GM19351 (cell line): Measurements from ENCODE around the gene NAV2.
A peak's percentile ranks its signal among the peaks of the same experiment; 100 is the strongest.
"Not testable (repeated sequence)": the region's sequence is repeated elsewhere in the genome, so short reads cannot be mapped to it uniquely, and the experiment has no call there.

Experiments used
- ATAC-seq: cut with Tn5 transposase; IDR thresholded peaks from one replicate; pipeline ENCODE4 v1.9.1; 2021; ENCODE audit warnings: mild to moderate bottlenecking, moderate library complexity; ENCODE audit not compliant: unreplicated experiment

The NAV2 gene

DNA sequence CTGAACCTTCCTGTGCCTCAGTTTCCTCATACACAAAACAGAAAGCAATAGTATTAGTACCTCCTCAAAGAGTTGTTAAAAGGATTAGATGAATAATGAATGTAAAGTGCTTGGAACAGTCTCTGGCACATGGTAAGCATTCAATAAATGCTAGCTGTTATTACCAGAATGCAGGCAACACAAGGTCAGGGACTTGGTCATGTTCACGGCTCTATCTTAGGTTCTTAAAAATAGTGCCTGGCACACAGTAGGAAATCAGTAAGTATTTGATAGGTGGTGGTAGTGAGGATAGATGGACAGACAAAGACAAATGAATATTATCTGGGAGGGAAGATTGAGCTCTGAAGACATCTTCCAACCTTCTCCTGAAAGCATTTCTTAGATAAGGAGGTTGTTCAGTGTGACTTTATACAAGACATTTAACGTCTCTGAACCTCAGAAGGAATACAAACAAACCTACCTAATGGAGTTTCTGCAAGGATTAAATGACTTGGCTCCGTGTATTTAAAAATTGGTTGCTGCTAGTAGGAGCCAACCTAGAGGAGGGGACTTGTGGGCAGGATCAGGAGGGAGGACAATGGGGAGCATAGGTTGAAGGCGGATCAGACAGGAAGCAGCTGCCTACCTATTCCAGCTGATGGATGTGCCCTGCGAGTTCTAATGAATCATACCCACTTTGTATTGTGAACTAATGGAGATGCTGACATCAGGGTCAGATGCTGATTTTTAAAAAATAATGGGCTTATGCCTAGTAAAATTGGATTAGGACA, 353.6 kb downstream of the NAV2 start:
- no peak for ATAC-seq

DNA sequence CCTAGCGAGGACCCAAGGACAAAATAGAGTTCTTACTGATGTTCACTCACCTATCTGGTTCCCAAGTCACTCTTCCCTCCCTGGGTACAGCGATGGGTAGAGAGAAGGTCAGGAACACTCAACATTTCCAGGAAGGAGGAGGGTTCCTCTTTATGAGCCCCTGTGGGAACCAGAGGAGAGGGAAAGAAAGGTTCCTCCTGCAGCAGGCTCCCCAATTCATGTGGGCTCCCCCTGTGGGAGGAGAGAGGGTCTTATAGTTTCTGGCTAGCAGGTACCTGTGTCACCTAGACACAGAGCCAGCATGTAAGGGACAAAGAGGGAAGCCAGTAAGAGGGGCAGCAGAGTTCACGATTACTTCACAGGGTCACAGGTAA, 354.1 kb downstream of the NAV2 start:
- ATAC-seq: no peak

DNA sequence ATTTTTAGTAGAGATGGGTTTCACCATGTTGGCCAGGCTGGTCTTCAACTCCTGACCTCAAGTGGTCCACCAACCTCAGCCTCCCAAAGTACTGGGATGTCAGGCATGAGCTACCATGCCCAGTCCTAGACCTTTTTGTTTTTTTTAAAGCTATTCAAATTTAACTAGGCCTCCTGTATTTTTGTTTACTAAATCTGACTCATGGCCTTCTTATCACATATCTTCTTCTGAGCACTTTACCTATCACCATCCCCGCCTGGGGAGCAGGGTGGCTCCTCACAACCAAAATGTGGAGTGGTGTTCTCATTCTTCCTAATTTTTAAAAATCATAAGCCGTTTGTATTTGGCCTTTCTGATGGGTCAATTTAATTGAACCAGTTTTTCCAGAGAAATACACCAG, 355.0 kb downstream of the NAV2 start:
- ATAC-seq: no peak

- no peak for ATAC-seq
Measured at GRCh38 chr11:20068691-20069090, 356.1 kb downstream of the NAV2 start.

DNA sequence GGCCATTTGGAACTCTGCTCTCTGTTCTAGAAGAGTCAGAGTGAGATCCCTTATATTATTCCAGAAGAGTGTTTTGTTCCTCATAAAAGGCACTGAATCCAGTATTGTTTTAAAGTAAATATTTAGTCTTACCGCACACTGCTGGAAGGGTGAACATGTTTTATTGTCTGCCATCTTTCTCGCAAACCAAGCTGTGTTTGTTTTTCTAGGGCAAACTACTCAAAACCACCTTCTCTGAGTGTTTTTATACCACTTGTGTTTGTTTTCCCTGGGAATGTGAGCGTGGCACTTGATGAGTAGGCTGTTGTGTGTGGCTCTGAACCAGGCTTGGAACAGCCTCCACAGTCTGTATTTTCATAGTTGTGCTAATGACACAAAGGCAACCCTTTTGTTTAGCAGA, 357.8 kb downstream of the NAV2 start:
- ATAC-seq: no peak

DNA sequence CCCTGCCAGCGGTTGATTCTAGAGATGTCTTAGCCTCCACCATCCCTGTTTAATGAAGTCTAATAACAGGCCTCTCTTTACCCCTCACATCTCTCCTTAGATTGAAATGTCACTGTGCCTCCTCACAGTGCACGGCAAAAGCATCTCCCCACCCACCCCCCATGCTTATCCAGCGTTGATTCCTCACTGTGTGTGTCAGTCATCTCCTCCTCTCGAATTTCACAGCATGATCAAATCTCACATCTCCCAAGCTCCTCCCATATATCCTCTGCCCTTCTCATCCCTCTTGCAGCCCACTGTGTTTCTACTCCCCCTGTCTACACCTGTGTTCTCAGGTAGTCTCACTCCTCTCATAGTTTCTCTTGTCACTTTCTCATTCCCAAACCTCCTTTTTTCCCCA, 363.0 kb downstream of the NAV2 start:
- no peak for ATAC-seq

GRCh38 chr11:20078846-20079245, 366.2 kb downstream of the NAV2 start:
- ATAC-seq: no peak

GRCh38 chr11:20080032-20080685, 367.5 kb downstream of the NAV2 start:
- ATAC-seq: peak; percentile 70

DNA sequence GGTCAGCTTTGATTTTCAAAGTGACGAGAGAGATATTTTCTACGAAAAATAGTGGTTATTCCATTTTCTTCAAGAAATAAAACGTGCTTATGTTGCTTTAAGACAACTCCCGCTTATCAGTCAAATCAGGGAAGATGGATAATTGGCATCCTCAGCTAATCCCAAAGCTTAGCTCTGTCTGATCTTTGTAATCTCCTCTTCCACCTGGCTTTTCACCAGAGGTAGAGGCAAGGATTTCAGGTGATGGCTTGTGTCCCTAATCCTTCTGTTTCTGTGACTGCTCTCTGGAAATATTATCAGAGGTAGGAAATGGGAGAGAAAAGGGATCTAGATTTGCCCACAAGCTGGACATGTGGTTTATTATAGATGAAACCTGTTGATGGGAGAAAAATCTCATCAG, 368.7 kb downstream of the NAV2 start:
- no peak for ATAC-seq

DNA sequence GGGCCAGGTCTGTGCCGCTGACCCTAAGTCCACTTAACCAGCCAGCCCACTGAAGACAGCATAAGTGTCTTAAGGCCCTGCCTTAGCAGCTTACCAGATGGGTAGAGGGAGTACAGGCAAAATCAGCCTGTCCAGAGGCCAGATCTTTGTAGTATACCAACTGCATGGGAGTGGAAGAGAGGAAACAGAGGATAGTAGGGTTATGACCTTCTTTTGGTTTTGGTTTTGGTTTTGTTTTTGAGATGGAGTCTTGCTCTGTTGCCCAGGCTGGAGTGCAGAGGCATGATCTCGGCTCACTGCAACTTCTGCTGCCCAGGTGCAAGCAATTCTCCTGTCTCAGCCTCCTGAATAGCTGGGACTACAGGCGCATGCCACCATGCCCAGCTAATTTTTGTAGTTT, 371.2 kb downstream of the NAV2 start:
- ATAC-seq: not testable (repeated sequence)

DNA sequence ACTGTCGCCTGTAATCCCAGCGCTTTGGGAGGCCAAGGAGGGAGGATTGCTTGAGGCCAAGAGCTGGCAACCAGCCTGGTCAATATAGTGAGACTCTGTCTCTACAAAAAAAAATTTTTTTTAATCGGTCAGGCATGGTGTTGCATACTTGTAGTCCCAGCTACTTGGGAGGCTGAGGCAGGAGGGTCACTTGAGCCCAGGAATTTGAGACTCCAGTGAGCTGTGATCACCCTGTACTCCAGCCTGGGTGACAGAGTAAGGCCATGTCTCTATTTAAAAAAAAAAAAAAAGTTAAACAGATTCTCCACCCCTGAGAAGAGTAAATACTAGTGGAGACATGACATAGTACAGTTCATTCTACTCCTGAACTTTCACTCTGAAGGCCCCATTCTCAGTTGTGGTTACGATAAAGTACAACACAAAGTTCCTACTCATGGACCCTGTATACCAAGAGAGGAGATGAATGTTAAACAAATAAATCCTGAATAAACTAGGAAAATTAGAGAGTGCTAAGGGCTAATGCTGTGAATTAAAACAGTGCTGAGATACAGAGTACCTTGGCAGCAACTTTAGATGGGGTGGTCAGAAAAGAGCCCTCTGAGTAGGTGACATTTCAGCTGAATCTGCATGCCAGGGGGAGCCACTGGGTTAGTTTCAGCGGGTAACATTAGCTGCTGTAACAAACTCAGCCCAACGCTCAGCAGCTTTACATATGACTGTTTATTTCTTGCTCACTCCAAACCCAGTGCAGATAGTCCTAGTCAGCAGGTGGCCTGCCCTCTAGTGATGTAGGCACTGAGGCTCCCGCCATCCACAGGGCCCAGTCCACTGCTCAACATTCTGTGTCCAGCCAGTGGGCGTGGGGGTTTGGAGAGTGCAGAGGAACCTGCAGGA, 372.5 kb downstream of the NAV2 start:
- no peak for ATAC-seq

DNA sequence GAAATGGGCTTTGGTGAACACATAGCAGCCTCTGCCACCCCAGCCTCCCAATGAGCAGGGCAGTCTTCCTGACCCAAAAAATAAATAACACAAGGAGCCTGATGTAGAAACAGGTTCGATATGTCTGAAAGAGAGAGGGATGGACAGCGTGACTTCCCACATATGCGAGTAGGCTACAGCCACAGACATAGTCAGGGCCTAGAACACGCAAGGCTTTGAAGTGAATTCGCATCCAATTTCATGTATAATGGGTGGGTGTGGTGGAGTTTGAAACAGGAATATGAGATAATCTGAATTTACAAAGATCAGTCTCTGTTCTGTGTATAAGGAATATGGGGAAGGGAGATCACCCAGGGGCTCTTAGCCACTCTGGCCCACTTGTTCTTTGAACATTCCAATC, 373.3 kb downstream of the NAV2 start:
- ATAC-seq: no peak

- ATAC-seq: no peak
Measured at GRCh38 chr11:20087118-20087521, 374.5 kb downstream of the NAV2 start.

GRCh38 chr11:20088397-20089225, 376.0 kb downstream of the NAV2 start:
- no peak for ATAC-seq

DNA sequence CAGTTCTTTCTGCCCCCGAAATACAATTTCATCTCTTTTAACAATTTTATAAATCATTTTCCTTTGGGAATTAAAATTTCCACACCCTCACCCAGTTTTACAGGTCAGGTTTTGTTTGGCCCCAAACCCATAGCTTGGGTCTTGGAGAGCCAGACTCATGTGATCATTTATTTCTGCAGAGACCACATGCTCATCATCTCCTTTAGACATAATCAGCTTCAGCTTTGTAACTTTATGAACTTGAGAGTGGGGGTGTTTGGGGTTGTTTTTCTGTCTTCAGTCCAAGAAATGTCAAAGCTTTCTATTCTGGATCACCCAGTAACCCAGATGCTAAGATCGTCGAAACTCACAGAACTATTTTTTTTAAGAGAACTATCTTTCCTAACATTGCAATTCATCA, 376.7 kb downstream of the NAV2 start:
- ATAC-seq: no peak

DNA sequence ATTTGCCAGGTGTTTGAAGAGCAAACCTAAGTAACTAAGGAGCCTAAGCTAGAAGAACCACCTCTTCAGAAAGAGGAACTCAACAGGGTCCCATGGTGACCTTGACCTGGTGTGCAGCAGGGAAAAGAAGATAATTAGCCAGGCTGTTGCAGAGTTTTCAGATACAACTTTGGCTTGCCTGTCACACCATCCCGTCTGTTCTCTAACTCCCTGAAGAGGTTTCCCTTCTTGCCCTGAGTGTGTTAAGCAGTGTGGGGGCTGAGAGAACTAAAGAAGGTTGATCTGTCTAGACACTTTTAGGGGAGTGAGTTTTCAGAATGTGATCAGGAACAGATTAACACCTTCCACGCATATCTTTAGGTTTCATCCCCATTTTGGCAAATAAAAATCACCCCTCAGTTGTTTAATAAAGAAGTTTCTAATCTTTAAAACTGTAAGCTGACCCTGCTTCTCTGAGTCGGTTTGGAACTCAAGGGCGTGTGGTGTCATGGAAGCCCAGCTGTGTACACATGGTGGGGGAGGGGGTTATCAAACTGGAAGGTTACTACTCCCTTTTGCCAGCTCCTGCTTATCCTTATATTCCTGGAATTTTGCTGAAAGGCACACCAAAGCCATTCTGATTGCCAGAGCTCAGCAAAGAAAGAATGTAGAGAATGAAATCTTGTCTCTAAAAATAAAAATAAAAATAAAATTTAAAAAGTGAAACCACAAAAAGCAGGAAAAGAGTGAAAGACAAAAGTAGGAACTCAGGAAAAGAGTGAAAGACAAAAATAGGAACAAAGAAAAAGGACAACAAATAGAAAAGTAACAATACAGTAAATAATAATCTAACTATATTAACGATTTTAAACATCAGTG, 377.4 kb downstream of the NAV2 start:
- no peak for ATAC-seq

DNA sequence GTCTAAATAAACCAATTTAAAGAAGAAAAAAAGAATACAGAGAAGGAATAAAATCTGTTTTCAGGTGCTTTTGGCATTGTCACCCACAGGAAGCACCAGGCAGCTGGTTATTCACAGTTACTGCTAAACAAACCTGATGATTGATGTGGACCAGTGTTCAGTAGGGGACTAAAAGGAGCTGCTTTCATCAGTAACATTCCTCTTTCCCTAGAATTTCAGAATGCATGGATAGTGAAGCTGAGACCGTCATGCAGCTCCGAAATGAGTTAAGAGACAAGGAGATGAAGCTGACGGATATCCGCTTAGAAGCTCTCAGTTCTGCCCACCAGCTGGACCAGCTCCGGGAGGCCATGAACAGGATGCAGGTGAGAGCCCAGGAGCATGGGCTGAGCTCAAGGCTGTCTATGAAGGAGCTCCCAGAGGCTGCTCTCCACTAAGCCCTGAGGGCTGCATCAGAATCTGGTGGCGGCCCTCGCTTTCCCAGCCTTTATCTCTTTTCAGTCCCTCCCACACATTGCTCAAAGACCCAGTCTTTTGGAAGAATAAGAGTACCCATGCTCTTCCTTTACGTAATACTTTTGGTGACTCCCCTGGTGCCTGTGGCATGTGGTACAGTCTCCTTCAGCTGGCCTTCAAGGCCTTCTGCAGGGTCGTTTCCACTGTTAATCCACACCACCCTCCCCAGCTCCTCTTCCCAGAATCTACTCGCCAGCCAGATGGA, 378.2 kb downstream of the NAV2 start:
- no peak for ATAC-seq

DNA sequence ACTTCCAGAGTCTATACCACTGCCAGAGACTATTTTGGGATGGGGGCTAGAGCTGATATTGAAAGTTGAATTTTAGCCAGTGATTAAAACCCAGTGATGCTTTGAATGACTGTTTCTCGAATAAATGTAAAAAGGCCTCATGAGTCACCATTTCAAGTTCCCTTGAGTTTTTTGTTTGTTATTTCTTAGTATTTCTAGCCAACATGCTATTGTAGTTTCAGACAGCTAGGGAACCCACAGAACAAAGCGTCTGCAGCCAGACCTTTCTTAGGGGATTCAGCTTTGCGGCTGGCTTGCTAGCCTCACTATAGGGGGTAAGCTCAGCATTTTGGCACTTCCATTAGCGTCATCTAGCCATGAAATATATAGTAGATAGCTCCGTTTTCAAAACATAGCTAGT, 381.1 kb downstream of the NAV2 start:
- no peak for ATAC-seq

GRCh38 chr11:20095189-20095588, 382.6 kb downstream of the NAV2 start:
- ATAC-seq: no peak
